Measurements from ENCODE around the gene ZNF431.
"Not testable (repeated sequence)": the region's sequence is repeated elsewhere in the genome, so short reads cannot be mapped to it uniquely, and the experiment has no call there.

The ZNF431 gene

DNA sequence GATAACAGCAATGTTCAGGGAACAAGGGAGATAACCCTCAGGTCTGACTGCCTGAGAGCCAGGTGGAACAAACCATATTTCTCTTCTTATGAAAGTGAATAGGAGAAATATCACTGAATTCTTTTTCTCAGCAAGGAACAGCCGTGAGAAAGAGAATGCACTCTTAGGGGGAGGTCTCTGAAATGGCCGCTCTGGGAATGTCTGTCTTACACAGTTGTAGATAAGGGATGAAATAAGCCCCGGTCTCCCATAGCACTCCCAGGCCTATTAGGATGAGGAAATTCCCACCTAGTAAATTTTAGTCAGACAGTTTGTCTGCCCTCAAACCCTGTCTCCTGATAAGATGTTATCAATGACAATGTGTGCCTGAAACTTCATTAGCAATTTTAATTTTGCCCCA lies 88.1 kb downstream of the ZNF431 start:
- WGBS, 2 experiments (ENCODE audit: insufficient coverage in 2 of 2): 100% methylated on average over 1 to 2 of the region's 3 CpGs
- H3K4me3 ChIP-seq (ENCODE audit: extremely low read depth, insufficient read depth, low read length, poor library complexity, severe bottlenecking): not testable (repeated sequence)

DNA sequence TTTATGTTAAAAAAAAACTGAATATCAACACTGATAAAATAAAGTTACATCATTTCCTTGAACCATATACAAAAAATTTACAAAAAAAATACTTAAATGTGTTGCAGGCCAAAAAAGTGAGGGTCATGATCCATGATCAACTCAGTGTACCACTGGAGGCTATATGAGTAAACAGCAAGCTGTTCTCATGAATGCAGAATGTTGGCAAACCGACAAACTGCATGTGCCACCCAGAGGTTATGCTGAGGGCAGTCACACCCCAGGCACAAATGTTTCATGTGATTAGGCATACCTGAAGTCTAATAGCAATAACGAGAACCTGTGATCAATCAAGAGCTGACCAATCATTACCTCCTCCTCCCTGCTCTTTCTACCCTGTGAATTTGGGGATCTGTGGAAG lies 91.9 kb downstream of the ZNF431 start:
- no peaks in the 10 kb centered on the region for H3K4me1 ChIP-seq (ENCODE audit: control insufficient read depth, insufficient read depth, low read length, poor library complexity, severe bottlenecking)
- no peak overlapping the region for H3K27ac ChIP-seq (ENCODE audit: low read depth, low read length, severe bottlenecking)
- no peak overlapping the region for H3K4me3 ChIP-seq (ENCODE audit: extremely low read depth, insufficient read depth, low read length, poor library complexity, severe bottlenecking)
- peaks cover 26% of the 10 kb centered on the region for H3K9me3 ChIP-seq (ENCODE audit: control insufficient read depth, low read length)
- no peaks in the 10 kb centered on the region for H3K36me3 ChIP-seq (ENCODE audit: control insufficient read depth, insufficient read depth, low read length)
- 85 to 95% methylated on average over 2 of the region's 2 CpGs for WGBS, 2 experiments (ENCODE audit: insufficient coverage in 2 of 2)

More for the DNA sequence above, 88.1 kb downstream of the ZNF431 start:
- peaks cover 33% of the 10 kb centered on the region for H3K9me3 ChIP-seq (ENCODE audit: control insufficient read depth, low read length)
- not testable (repeated sequence) for H3K4me1 ChIP-seq (ENCODE audit: control insufficient read depth, insufficient read depth, low read length, poor library complexity, severe bottlenecking); H3K27ac ChIP-seq (ENCODE audit: low read depth, low read length, severe bottlenecking); H3K36me3 ChIP-seq (ENCODE audit: control insufficient read depth, insufficient read depth, low read length)

DNA sequence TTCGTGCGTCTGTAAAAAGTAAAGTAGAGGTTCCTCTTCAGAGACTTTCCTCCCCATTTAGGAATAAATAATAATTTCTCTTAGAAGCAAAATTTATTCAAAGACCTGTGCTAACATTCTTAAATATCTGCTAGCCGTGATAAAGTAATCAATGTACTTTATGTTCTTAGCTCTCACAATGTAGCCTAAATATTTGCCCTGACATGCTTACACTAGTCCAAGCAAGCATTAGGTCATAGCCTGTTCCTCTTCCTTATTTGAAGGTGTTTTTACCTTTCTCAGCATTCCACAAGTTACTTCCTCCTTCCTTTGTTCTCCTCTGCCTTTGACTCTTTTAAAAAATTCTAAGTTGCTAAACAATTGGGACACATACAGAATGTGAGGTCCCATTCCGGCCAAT lies 94.9 kb downstream of the ZNF431 start:
- H3K27ac ChIP-seq (ENCODE audit: low read depth, low read length, severe bottlenecking); H3K4me3 ChIP-seq (ENCODE audit: extremely low read depth, insufficient read depth, low read length, poor library complexity, severe bottlenecking); H3K4me1 ChIP-seq (ENCODE audit: control insufficient read depth, insufficient read depth, low read length, poor library complexity, severe bottlenecking); H3K36me3 ChIP-seq (ENCODE audit: control insufficient read depth, insufficient read depth, low read length); H3K9me3 ChIP-seq (ENCODE audit: control insufficient read depth, low read length): not testable (repeated sequence)
- WGBS, 2 experiments (ENCODE audit: insufficient coverage in 2 of 2): 90% methylated on average over 1 of the region's 4 CpGs; no CpG with 5 or more reads in 1 of the 2 experiments

DNA sequence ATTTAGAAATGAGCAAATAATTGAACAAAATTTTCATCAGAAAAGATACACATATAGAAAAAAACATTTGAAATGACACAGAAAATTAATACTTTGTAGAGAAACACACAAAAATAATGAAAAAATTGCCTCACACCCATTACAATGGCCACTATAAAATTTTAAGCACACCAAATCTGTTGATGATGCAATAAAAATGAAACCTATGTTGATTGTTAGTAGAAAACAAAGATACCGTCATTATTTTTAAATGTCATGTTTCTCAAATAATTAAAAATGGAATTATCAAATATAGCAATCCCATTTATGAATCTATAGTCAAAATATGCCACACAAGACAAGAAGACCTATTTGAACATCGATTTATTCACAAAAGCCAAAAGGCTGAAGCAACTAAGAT lies 96.8 kb downstream of the ZNF431 start:
- no peaks in the 10 kb centered on the region for H3K36me3 ChIP-seq (ENCODE audit: control insufficient read depth, insufficient read depth, low read length)
- WGBS, 2 experiments (ENCODE audit: insufficient coverage in 2 of 2): no CpG with 5 or more reads among the region's 2 CpGs
- no peak overlapping the region for H3K27ac ChIP-seq (ENCODE audit: low read depth, low read length, severe bottlenecking)
- H3K4me1 ChIP-seq (ENCODE audit: control insufficient read depth, insufficient read depth, low read length, poor library complexity, severe bottlenecking): no peaks in the 10 kb centered on the region
- peaks cover 6% of the 10 kb centered on the region for H3K9me3 ChIP-seq (ENCODE audit: control insufficient read depth, low read length)
- H3K4me3 ChIP-seq (ENCODE audit: extremely low read depth, insufficient read depth, low read length, poor library complexity, severe bottlenecking): no peak overlapping the region

Measured in mesodermal cell (in vitro differentiated cells).